GM19043 (cell line): ENCODE data around the gene NCOA6.

ENCODE experiments used
- ATAC-seq: cut with Tn5 transposase; IDR thresholded peaks from one replicate; pipeline ENCODE4 v1.9.1; 2021; ENCODE audit warnings: low read depth; ENCODE audit not compliant: unreplicated experiment

The NCOA6 gene

DNA sequence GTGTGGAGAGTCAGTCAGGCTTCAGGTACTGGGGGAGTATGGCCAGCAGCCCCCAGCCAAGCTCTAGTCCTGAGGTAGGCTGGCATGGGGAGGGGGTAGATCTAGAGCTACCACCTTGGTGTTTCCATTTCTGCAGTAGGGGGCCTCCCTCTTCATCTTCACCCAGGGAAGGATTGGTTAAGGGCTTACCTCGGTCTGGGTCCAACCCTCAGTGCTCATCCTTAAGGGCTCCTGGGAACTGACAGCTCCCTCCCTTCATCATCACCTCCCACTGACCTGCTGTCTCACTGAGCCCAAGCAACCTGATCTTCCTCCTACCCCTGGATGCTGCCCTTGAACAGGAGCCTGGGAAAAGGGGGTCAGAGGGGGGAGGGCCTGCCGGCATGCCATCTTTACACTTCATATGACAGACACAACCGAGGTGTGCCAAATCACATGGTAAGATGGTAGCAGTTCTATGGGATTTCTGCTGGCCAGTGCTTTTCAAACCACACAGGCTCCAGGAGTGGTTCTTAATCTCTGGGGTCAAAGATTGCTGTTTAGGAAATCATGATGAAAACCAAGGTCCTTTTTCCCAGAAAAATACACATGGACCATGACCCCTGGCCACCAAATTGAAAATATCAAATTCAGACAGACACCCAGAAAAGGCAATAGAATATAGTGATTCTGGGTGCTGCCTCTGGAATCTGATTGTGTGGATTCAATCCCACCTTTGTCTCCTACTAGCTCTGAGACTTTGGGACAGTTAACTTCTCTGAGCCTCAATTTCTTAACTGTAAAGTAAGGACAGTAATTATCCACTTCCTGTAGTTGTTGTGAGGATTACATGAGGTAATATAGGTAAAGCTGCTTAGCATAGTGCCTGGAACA lies 118.3 kb downstream of the NCOA6 start:
- no peak for ATAC-seq

GRCh38 chr20:34706302-34706875 lies 119.1 kb downstream of the NCOA6 start:
- ATAC-seq, result no peak

- ATAC-seq, result no peak
Observed at GRCh38 chr20:34705397-34706301, 119.8 kb downstream of the NCOA6 start.

DNA sequence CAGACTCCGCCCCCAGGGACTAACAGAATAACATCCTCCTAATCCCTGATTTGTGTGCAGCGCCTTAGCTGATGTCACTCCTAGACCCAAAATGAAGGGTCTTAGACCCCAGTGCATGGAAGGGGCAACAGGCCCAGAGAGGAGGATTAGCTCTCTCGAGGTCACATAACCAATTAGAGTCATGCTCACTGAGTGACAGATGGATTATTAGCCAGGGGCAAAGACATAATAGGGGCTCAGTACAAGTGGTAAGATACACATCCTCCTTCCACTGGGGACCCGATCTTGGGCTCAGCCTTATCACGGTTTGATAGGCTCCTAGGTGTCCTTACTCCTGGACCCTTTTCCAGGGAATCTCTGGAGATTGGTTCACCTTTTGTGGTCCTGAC lies 120.4 kb downstream of the NCOA6 start:
- no peak for ATAC-seq

DNA sequence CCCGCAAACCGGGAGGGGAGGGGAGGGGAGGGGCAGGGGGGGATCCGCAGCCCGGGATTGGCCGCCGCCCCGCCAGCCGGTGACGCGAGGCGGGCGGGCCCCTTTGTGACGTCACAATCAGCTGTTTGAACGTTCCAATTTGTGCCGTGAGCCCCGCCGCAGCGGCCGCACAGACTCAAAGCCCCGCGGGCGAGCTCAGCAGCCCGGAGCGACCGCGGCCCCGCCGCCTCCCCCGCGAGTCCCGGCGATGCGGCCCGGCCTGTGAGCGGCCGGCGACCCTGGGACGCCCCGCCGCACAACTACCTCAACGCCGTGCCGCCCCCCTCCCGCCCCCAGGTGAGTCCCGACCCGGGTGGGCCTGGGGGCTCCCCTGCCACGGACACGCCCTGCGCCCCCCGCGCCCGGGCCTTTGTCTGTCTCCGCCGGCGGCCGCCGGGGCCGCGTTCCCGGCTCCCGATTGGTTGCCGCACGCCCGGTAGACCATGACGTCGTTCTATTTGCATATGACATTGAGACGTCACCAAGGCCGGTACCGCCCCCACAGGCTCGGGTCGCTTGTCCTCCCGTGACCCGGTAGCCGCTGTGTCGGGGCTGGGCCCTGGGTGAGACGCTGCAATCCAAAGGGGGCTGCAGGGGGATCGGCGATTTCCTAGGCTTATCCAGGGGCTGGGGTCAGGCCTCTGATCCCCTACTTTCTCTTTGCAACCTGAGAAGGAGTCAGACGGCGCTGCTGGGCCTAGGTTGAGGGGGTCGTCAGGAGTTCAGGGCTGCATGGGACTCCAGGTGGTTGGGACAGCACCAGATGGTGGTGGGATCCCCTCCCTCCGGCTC lies 121.1 kb downstream of the NCOA6 start, which contains the start of gene TP53INP2:
Gene TP53INP2 (plus strand): TSS at position 168 of the 831 bp plus-strand sequence. CDS start 4,396 bp downstream, outside the sequence.
- peak; percentile 44 for ATAC-seq

GRCh38 chr20:34703424-34704176 lies 121.9 kb downstream of the NCOA6 start:
- no peak for ATAC-seq

DNA sequence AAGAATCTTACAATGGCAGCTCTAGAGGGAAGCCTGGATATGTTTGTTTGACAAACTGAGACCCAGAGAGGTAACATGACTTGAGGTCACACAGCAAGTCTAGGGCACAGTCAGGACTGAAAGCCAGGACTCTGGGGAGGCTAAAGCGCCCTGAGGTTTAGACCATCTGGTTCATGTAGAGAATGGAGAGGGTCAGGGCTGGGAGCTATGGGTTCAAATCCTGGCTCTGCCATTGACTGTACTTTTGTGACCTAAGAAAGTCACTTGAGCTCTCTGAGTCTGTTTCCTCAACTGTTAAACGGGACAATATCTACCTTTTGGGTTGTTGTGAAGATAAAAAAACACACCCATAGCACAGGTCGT lies 122.4 kb downstream of the NCOA6 start:
- no peak for ATAC-seq

- ATAC-seq, result no peak
Observed at GRCh38 chr20:34701405-34702085, 123.9 kb downstream of the NCOA6 start.

GRCh38 chr20:34693414-34693813 lies 132.0 kb downstream of the NCOA6 start:
- ATAC-seq, result no peak

GRCh38 chr20:34691838-34692237 lies 133.6 kb downstream of the NCOA6 start:
- no peak for ATAC-seq

- ATAC-seq, result no peak
Observed at GRCh38 chr20:34689486-34689885, 136.0 kb downstream of the NCOA6 start.

DNA sequence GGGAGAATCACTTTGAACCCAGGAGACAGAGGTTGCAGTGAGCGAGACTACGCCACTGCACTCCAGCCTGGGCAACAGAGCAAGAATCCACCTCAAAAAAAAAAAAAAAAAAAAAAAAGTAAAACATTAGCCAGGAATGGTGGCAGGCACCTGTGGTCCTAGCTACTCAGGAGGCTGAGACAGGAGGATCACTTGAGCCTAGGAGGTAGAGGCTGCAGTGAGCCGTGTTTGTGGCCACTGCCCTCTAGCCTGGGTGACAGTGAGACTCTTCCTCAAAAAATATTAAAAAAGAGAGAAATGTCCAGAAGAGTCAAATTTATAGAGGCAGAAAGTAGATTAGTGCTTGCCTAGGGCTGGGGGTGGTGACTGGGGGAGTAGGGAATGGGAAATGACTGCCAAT lies 141.8 kb downstream of the NCOA6 start:
- ATAC-seq, result no peak

DNA sequence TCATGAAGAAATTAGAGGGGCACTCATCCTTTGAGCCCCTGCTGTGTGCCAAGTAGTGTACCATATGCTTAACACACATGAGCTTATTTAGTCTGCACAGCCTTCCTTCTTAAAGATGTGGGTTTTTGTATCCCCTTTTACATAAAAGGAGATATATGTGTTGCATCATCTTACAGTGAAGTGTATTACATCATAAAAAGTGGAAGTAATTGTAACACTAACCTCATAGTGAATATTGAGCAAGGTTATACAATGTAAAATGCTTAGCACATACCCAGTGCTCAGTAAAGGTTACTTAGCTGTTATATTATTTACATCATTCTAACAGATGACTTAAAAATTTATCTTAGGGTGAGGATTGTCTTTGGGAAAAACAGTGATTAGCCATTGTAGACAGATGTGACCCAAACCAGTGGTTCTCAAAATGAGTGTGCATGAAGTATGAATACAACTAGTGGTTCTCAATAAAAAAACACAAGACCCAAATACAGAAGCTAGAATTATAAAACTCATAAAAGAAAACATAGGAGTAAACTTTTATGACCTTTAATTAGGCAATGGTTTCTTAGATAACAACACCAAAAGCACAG lies 144.8 kb downstream of the NCOA6 start:
- no peak for ATAC-seq

- ATAC-seq, result peak; percentile 95
Observed at GRCh38 chr20:34676642-34677373, 148.6 kb downstream of the NCOA6 start, which contains the start of gene PIGU. PIGU (minus strand) TSS chr20:34677092; CDS start chr20:34677085, 7 bp downstream.

DNA sequence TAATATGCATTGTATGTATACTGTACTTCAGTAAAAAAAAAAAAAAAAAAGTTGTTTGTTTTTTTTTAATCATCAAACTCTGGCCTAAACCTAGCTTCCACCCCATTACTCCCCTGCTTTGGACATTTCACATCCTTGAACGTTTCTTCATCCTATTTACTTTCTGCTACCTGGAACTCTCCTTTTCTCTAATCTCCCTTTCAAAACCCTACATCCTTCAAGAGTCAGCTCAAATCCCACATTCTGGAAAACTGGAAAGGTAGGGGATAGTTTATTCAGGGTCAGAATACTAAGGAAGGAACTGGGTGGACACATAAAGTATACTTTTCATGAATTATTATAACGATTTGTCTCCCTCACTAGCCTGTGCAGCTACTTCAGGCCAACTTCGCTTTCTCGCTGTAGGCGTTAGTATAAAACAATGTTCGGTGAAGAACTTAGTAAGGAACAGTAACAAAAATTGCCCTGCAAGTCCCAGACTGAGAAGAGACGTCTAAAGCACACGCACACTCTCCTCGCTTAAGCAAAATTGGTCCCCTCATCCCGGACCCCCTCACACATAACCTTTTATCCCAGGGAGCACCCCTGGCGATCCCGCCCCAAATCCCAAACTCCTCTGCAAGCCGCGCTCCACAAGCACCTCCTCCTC lies 149.3 kb downstream of the NCOA6 start:
- no peak for ATAC-seq

GRCh38 chr20:34675561-34675960 lies 149.9 kb downstream of the NCOA6 start:
- no peak for ATAC-seq

- no peak for ATAC-seq
Observed at GRCh38 chr20:34673412-34673811, 152.0 kb downstream of the NCOA6 start.
